HG02759 (cell line): ENCODE measurements around the gene PCDH1.
"Not testable (repeated sequence)": the region's sequence is repeated elsewhere in the genome, so short reads cannot be mapped to it uniquely, and the experiment has no call there.

Experiments
- ATAC-seq: cut with Tn5 transposase; IDR thresholded peaks from one replicate; pipeline ENCODE4 v1.9.1; 2021; ENCODE audit warnings: mild to moderate bottlenecking, moderate library complexity; ENCODE audit not compliant: unreplicated experiment

The PCDH1 gene

GRCh38 chr5:141878186-141878710, at the start of gene PCDH1:
Gene PCDH1, minus strand, starts transcription at chr5:141878410. Its CDS starts 148 bp downstream, at chr5:141878262.
- ATAC-seq = no peak

GRCh38 chr5:141926434-141926833, 48.2 kb upstream of the PCDH1 start:
- no peak for ATAC-seq

GRCh38 chr5:141923448-141924313, 45.5 kb upstream of the PCDH1 start, which contains the start of gene DELE1:
Gene DELE1, plus strand, starts transcription at chr5:141923871. Its CDS starts 71 bp downstream, at chr5:141923942.
- peak; percentile 97 for ATAC-seq

GRCh38 chr5:141922827-141923447, 44.7 kb upstream of the PCDH1 start:
- ATAC-seq = not testable (repeated sequence)

- ATAC-seq = no peak
These were observed 42.6 kb upstream of the PCDH1 start for GRCh38 chr5:141920771-141921170.

GRCh38 chr5:141919218-141920119, 41.3 kb upstream of the PCDH1 start:
- no peak for ATAC-seq

GRCh38 chr5:141917760-141918159, 39.5 kb upstream of the PCDH1 start:
- no peak for ATAC-seq

GRCh38 chr5:141916522-141916921, 38.3 kb upstream of the PCDH1 start:
- ATAC-seq = no peak

- ATAC-seq = no peak
These were observed 37.7 kb upstream of the PCDH1 start for GRCh38 chr5:141915881-141916336.

- no peak for ATAC-seq
These were observed 36.6 kb upstream of the PCDH1 start for GRCh38 chr5:141914797-141915196.

GRCh38 chr5:141914199-141914743, 36.1 kb upstream of the PCDH1 start:
- ATAC-seq = peak; percentile 84

- ATAC-seq = no peak
These were observed 35.5 kb upstream of the PCDH1 start for GRCh38 chr5:141913560-141914198.

GRCh38 chr5:141910271-141910673, 32.1 kb upstream of the PCDH1 start:
- ATAC-seq = no peak

- no peak for ATAC-seq
These were observed 31.0 kb upstream of the PCDH1 start for GRCh38 chr5:141909212-141909611.

- no peak for ATAC-seq
These were observed 30.6 kb upstream of the PCDH1 start for GRCh38 chr5:141908796-141909195.

- no peak for ATAC-seq
These were observed 28.8 kb upstream of the PCDH1 start for GRCh38 chr5:141906972-141907371.

- ATAC-seq = no peak
These were observed 28.3 kb upstream of the PCDH1 start for GRCh38 chr5:141906517-141906916.

GRCh38 chr5:141904551-141904950, 26.3 kb upstream of the PCDH1 start:
- ATAC-seq = no peak

GRCh38 chr5:141903261-141903660, 25.1 kb upstream of the PCDH1 start:
- ATAC-seq = no peak
